Transverse colon (tissue), 4 donors: ENCODE data around the gene OMP. TPM values are rescaled to one million over a fixed set of nuclear protein-coding genes. Genes with fewer than 3 reads are reported as not detected.

Experiments
- DNase-seq: peaks from one replicate; pipeline ENCODE4 v3.0.0-alpha.2; 2019
- H3K27ac ChIP-seq, 4 donors: fragments of 200-600 bp; sonication (generic); 2 replicates each; pipeline ENCODE4 v1.5.1; 2016 to 2018; ENCODE audit warnings: inconsistent platforms in 4 of 4
- H3K27me3 ChIP-seq: fragments of 200-600 bp; sonication (generic); 2 replicates; pipeline ENCODE4 v1.5.1; 2017; ENCODE audit warnings: inconsistent platforms
- H3K36me3 ChIP-seq, 4 donors: fragments of 200-600 bp; sonication (generic); 2 replicates each; pipeline ENCODE4 v1.5.1; 2017 to 2019; ENCODE audit warnings: inconsistent platforms in 4 of 4
- H3K4me1 ChIP-seq, 4 donors: fragments of 200-600 bp; sonication (generic); 2 replicates each; pipeline ENCODE4 v1.5.1; 2017 to 2020; ENCODE audit warnings: inconsistent platforms in 4 of 4
- H3K4me3 ChIP-seq, 4 donors: fragments of 200-600 bp; sonication (generic); 1 replicate in 1 of 4; 2 replicates in 3 of 4; pipeline versions ENCODE4 v1.5.1 to v1.6.1; 2017 to 2019; ENCODE audit warnings: inconsistent platforms in 4 of 4
- H3K9me3 ChIP-seq, 2 donors: fragments of 200-600 bp; sonication (generic); 2 replicates each; pipeline ENCODE4 v1.5.1; 2017 to 2019; ENCODE audit warnings: inconsistent platforms in 2 of 2
- CTCF ChIP-seq, 5 experiments: fragments of 200-600 bp in 3 of 5; fragments of 450-650 bp in 2 of 5; sonication (generic) in 3 of 5; IDR thresholded peaks; 1 replicate in 2 of 5; 2 replicates in 3 of 5; pipeline ENCODE4 v1.5.1; 2016 to 2017; ENCODE audit warnings: antibody characterized with exemption in 5 of 5, inconsistent platforms in 3 of 5, mild to moderate bottlenecking in 2 of 5, moderate library complexity in 1 of 5
- EP300 ChIP-seq: sonication (generic); formaldehyde crosslinking; IDR thresholded peaks from one replicate; pipeline ENCODE4 v1.6.1; 2017; ENCODE audit warnings: antibody characterized with exemption, low read depth
- POLR2A ChIP-seq: fragments of 450-650 bp; IDR thresholded peaks from one replicate; pipeline ENCODE4 v1.6.1; 2016; ENCODE audit warnings: antibody characterized with exemption, mild to moderate bottlenecking, moderate library complexity
- POLR2AphosphoS5 ChIP-seq, 3 donors: sonication (generic); formaldehyde crosslinking; IDR thresholded peaks; one replicate each; pipeline ENCODE4 v1.6.1; 2016; ENCODE audit warnings: antibody characterized with exemption in 3 of 3
- whole genome bisulfite sequencing, 2 donors: methylation state at CpG; one replicate each; pipeline ENCODE4 v1.1.5; 2018; ENCODE audit warnings: low coverage in 1 of 2; 5-methylcytosine and 5-hydroxymethylcytosine counted together
- in situ Hi-C, 4 donors: fragments of 200-750 bp; cut with MboI; loops; one replicate each; pipeline versions ENCODE4 v1.15.0 to v1.15.1; 2017; ENCODE audit warnings: low sequenced_read_pairs in 3 of 4, low pct_ligation_motif_present in 1 of 4, low pct_unique_long_range_greater_than_20kb in 1 of 4
- intact Hi-C: fragments of 100-400 bp; cut with DNase I; formaldehyde crosslinking; loops from one replicate; pipeline ENCODE4 v1.15.1; 2023; ENCODE audit warnings: low total_unique reads
- total RNA-seq, 4 donors: library from RNA; depleted of rRNA; stranded (reverse); fragments of >200 nt; gene quantifications; one replicate each; pipeline ENCODE4 v1.1.0, GENCODE V29; 2016

Gene OMP
- total RNA-seq, 4 donors from 2014 or later = 16.0 to 126 (median 49.4) TPM

DNA sequence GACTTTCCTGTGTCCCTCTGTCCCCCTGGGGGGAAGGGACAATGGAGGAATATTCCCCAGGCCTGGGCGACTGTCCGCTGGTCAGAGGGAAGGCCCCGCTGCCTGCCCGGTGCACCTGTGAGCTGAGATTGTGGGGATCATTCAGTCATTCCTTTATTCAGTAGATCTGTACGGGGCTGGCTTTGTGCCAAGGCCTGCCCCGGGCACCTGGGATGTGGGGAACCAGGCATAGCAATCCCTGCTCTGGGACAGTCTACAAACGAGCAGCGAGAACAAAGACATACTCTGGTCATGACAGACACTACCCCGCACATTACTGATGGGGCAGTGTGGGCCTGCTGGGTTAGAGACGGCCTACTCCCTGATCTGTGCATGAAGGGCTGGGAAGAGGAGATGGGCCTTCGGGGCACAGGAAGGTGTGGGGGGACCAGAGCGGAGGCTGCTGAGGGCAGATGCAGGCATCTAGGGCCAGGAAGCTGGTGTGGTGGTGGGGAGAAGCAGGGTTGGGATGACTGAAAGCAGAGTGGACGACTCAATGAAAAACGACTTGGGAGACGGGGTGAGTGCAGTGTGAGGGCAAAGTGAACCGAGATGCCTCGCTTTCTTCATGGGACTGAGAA, 23.6 kb downstream of the OMP start:
- no peak overlapping the region for H3K4me3 ChIP-seq
- intact Hi-C loops (loop anchor here (10.0 kb wide), 1 partner anchor 59 kb away; no protein-coding TSS in a partner anchor), in situ Hi-C loops (no loop called here)
- WGBS, 2 donors = 50 to 60% methylated on average over 1 to 17 of the region's 17 CpGs
- H3K4me1 ChIP-seq = peaks cover 9 to 28% (median 15%) of the 10 kb centered on the region in 4 donors
- no peak for DNase-seq
- no peak overlapping the region for H3K27ac ChIP-seq
- H3K36me3 ChIP-seq = peaks cover 0 to 10% (median 1%) of the 10 kb centered on the region in 4 donors
- TF ChIP-seq POLR2A (no peak), EP300 (no peak), POLR2AphosphoS5 (IDR thresholded peaks at IDR 0.05) (peak in 1 of 3 donors; percentile 42), CTCF (IDR thresholded peaks at IDR 0.05) (no peak)
- no peaks in the 10 kb centered on the region for H3K9me3 ChIP-seq
- no peaks in the 10 kb centered on the region for H3K27me3 ChIP-seq

- TF ChIP-seq EP300 (no peak), CTCF (IDR thresholded peaks at IDR 0.05) (no peak), POLR2A (no peak), POLR2AphosphoS5 (IDR thresholded peaks at IDR 0.05) (no peak)
- intact Hi-C loops = loop anchor here (10.0 kb wide), 1 partner anchor 58 kb away; no protein-coding TSS in a partner anchor
- 13% methylated on average over 10 of the region's 10 CpGs; no CpG with 5 or more reads in 1 of the 2 donors for WGBS, 2 donors
- Histone ChIP-seq H3K36me3 (peaks cover 0 to 10% (median 0%) of the 10 kb centered on the region in 4 donors), H3K27ac (peak overlapping the region in 1 of 4 donors; percentile 2), H3K4me3 (peak overlapping the region in 3 of 4 donors; percentile 6 to 47 (median 29)), H3K9me3 (no peaks in the 10 kb centered on the region), H3K27me3 (no peaks in the 10 kb centered on the region), H3K4me1 (peaks cover 9 to 28% (median 15%) of the 10 kb centered on the region in 4 donors)
- in situ Hi-C loops = no loop called here
- DNase-seq = no peak
Observed at GRCh38 chr11:77126861-77127234, 24.2 kb downstream of the OMP start.

DNA sequence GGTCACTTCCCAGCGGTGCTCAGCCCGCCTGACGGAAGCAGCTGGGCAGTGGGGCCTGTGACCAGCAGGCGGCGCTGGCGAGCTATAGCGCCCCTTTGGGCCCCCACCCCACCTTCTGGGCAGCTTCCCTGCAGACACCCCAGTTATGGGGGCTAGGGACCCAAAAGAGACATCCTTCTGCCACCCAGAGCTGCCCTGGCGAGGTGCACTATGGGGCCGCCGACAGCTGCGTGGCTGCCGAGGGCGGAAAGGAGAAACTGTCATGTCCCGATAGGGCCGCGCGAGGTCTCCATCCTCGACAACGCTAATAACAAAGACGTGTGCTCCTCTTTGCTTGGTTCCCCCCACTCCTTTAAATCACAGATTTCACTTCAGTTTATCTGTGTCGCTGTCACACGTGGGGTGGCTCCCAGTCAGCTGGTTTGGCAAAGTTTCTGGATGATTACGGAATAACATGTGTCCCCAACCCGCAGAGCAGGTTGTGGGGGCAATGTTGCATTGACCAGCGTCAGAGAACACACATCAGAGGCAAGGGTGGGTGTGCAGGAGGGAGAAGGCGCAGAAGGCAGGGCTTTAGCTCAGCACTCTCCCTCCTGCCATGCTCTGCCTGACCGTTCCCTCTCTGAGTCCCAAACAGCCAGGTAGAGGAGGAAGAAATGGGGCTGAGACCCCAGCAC, 24.7 kb downstream of the OMP start:
- Histone ChIP-seq H3K36me3 (peaks cover 0 to 7% (median 0%) of the 10 kb centered on the region in 4 donors), H3K9me3 (no peaks in the 10 kb centered on the region), H3K27ac (peak overlapping the region in 2 of 4 donors; percentile 2 to 8), H3K4me3 (peak overlapping the region; percentile 2 to 47 (median 18)), H3K27me3 (no peaks in the 10 kb centered on the region), H3K4me1 (peaks cover 9 to 28% (median 15%) of the 10 kb centered on the region in 4 donors)
- TF ChIP-seq POLR2A (peak; percentile 3), CTCF (IDR thresholded peaks at IDR 0.05) (peak; percentile 99 to 100 (median 99)), EP300 (no peak)
- 8% methylated on average over 26 of the region's 27 CpGs; no CpG with 5 or more reads in 1 of the 2 donors for WGBS, 2 donors
- intact Hi-C loops (loop anchor here (10.0 kb wide), 1 partner anchor 57 kb away; no protein-coding TSS in a partner anchor), in situ Hi-C loops (no loop called here)
- DNase-seq = peak; percentile 68

DNA sequence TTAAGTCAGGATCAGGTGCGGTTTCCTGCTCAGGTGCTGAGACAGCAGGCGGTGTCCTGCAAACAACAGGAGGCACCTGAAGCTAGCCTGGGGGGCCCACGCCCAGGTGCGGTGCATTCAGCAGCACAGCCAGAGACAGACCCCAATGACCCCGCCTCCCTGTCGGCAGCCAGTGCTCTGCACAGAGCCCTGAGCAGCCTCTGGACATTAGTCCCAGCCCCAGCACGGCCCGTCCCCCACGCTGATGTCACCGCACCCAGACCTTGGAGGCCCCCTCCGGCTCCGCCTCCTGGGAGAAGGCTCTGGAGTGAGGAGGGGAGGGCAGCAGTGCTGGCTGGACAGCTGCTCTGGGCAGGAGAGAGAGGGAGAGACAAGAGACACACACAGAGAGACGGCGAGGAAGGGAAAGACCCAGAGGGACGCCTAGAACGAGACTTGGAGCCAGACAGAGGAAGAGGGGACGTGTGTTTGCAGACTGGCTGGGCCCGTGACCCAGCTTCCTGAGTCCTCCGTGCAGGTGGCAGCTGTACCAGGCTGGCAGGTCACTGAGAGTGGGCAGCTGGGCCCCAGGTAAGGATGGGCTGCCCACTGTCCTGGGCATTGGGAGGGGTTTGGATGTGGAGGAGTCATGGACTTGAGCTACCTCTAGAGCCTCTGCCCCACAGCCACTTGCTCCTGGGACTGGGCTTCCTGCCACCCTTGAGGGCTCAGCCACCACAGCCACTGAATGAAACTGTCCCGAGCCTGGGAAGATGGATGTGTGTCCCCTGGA, 25.5 kb downstream of the OMP start, which contains the start of gene MYO7A:
Gene MYO7A, plus strand, starts transcription at position 327 of the 772 bp plus-strand sequence. CDS start 2,389 bp downstream, outside the sequence.
- H3K36me3 ChIP-seq = no peaks in the 10 kb centered on the region
- no peak for TF ChIP-seq POLR2AphosphoS5 (IDR thresholded peaks at IDR 0.05)
- H3K9me3 ChIP-seq = no peaks in the 10 kb centered on the region
- intact Hi-C loops = loop anchor here (10.0 kb wide), 1 partner anchor 57 kb away; no protein-coding TSS in a partner anchor
- peak within 1 kb of the TSS in 2 of 4 donors; percentile 2 to 8 for H3K27ac ChIP-seq
- WGBS, 2 donors = 20 to 24% methylated on average over 3 to 16 of the region's 20 CpGs
- H3K4me3 ChIP-seq = peak within 1 kb of the TSS; percentile 2 to 47 (median 18)
- no peaks in the 10 kb centered on the region for H3K27me3 ChIP-seq
- peaks cover 9 to 28% (median 15%) of the 10 kb centered on the region in 4 donors for H3K4me1 ChIP-seq
- peak; percentile 56 for DNase-seq
- in situ Hi-C loops = no loop called here
